ENCODE results near the gene APOL2.
"Not testable (repeated sequence)": the region's sequence is repeated elsewhere in the genome, so short reads cannot be mapped to it uniquely, and the experiment has no call there.

The APOL2 gene

DNA sequence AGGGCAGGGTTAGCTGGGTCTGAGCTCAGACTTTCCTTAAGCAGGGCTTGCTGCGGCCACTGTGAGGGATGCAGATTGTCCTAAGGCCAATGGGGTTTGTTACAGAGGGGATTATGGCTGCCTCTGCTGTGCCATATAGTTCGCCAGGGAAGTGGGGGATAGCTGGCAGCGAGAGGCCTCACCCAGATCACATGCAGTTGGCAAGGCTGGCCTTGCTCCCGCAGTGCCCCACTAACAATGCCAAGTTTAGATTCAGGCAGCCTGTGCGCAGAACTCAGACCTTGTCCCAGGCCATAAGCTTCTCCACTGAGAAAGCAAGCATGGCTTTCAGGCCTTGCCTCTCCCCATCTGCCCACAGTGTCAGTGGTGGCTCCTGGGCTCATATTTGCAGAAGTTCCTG lies 4.7 kb upstream of the APOL2 start:
- DNase-seq (ENCODE audit: low spot score): no peak

DNA sequence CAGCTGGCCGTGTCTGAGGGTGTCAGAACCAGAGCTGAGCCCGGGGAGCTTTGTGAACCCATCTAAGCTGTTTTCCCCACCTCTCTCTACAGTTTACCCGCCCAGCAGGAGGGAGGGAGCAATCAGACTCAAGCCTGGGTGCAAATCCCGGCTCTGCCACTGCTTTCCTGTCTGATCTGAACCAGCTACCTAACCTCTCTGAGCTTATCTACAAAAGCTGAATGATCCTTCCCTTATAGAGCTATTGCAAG lies 252 bp downstream of the APOL2 start:
- DNase-seq (ENCODE audit: low spot score): no peak

DNA sequence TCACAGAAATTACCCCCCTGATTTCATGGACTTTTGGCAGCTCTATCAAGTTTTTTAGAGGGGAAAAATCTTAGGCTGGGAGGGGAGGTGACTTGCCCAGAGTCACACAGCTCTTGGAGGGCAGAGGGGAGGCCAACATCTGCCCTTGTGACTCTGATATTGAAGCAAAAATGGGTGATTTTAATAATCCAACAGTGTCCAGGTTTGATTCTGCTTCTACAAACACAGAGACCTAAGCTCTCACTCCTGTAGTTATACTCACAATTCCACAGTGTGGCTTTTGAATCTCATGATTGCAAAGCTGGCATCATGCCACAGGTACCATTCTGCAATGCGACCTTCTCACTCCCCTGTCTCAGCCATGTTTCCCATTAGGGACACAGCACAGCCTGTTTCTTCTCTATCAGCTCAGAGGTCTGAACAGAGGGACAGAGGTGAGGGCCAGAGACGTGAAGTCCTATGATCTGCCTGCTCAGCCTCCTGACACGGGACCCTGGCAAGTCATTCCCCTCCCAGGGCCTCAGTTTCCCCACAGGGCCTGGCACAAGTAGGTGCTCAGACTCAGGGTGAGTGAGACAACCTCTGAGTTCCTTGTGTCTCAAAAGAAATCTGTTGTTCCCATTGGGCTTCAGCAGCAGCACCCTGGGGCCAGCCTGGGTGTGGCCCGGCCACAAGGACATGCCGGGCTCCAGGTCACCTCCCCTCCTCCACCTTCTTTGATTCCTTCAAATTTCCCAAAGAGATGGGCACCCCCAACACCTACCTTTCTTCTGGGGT lies 766 bp downstream of the APOL2 start:
- DNase-seq (ENCODE audit: low spot score): no peak

- DNase-seq (ENCODE audit: low spot score): no peak
These were observed 1.6 kb downstream of the APOL2 start for GRCh38 chr22:36237462-36238372.

DNA sequence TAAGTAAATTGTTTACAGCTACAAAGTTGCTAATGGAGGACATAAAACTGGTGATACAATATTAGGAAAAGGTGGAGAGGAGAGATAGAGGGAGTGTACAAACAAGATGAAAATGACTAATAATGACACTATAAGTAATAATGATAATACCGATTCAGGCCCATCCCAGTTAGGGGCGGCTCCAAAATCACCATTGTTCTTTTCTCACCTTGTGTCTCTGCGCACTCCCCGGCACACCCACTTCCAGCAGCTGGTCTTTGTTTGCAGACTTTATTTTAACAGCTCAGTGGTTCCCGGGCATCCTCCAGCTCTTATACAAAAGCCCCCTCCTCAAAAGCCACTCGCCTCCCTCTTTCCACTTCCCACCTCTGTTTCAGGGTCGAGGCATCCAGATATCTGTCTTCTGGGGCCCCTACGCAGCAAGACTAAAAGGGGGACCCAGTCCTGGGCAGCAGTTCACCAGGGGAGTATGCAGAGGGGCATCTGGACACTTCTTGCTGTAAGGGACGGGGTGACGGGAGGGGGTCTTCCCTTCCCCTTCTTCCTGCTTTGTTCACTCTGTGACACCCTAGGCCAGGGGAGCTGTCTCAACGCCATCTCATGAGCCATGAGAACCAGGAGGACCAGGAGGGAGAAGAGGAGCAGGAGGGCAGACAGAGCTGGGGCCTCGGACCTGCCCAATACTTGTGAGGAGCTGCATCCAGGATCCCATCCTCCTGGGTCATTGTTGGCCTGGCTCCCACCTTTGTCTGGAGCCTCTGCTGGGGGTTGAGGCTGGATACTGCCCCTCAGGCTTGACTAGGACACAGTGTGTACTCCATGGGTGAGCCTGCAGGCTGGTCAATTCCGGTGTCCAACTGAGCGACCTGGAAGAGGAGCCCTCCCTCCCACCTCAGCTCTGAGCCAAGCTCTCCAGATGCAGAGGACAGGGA lies 2.7 kb downstream of the APOL2 start:
- DNase-seq (ENCODE audit: low spot score): no peak

GRCh38 chr22:36235585-36235984 lies 3.7 kb downstream of the APOL2 start:
- no peak for DNase-seq (ENCODE audit: low spot score)

- no peak for DNase-seq (ENCODE audit: low spot score)
These were observed 4.4 kb downstream of the APOL2 start for GRCh38 chr22:36234919-36235318.

DNA sequence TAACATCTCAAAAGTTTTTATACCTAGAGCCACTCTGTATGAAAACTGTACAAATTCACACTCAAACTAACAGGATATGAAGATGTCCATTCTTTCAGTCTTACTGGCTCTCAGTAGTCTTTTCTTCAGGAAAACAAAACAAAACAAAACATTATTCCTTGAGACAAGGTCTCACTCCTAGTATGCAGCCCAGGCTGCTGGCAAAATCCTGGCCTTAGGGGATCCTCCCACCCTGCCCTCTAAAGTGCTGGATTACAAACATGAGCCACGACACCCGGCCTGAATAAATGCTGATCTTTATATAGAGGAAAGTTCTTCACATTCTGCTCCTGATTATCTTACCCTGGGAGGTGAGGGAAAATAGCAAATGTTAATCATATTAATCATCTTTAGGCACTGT lies 5.1 kb downstream of the APOL2 start:
- DNase-seq (ENCODE audit: low spot score): no peak

- DNase-seq (ENCODE audit: low spot score): no peak
These were observed 5.5 kb downstream of the APOL2 start for GRCh38 chr22:36233796-36234195.

DNA sequence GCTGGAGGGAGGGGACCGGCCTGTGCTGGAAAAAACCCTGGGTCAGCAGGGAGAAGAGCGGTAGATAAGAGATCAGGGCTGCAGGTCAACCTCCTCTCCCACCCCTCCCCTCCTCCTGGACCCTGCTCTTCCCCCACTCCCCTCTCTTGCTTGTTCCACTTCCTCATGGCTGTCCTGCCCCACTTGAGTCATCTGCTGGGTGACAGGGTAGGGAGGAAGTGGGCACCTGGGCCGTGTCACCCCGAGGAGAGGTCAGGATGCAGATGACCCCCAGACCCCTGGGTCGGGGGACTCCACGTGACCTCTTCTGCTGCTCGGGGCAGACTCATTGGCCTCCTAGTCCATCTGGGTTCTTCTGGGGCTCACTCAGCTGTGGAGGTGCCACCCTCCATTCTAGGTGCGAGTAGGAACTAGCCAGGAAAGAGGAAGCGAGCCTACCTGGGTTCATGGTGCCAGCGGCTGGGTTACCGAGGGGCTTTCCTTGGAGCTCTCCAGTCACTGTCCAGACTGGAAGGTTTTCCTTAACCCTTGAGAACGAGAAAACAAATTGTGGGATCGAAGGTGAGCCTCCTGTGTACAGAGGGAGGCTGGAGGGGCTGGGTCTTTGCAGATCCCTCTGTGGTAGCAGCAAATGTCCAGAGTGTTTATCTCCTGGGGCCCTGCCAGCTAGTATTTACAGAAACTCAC lies 6.5 kb downstream of the APOL2 start:
- no peak for DNase-seq (ENCODE audit: low spot score)

- DNase-seq (ENCODE audit: low spot score): not testable (repeated sequence)
These were observed 8.3 kb downstream of the APOL2 start for GRCh38 chr22:36231051-36231450.

DNA sequence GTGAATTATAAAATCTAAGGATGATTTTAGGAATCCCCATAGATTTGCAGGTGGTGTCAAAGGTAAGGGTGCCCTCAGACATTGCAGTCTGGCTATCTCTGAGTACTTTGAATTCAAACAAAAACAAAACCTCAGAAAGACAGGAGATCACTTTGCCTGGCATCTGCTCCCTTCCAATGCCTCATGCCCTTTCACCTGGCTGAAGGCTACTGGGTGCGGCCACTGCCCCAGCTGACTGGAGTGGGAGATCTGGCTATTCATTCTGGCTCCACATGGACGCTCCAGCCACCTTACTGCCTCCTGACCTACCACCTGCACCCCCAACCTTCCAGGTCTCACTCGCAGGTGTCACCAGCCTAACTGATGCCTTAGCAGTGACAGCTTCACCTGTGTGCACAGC lies 9.7 kb downstream of the APOL2 start:
- DNase-seq (ENCODE audit: low spot score): not testable (repeated sequence)

GRCh38 chr22:36228944-36229343 lies 10.4 kb downstream of the APOL2 start:
- no peak for DNase-seq (ENCODE audit: low spot score)

DNA sequence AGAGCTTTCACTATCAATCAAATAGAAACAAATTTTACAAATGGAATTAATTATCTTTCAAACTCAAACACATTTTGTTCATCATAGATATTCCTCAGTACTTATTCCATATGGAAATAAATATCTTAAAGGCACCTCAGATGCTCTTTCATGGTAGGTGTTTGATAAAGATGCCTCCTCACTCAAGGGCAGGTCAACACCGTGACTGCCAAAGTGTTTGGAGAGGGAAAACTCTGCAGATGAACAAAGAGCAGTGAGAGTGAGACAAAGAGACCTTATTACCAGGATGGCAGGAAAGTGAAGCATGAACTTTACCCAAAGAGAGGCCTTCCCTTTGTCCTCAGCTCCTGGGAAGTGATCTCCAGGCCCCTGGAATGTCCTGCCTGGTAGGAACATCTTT lies 11.0 kb downstream of the APOL2 start:
- DNase-seq (ENCODE audit: low spot score): not testable (repeated sequence)

- DNase-seq (ENCODE audit: low spot score): no peak
These were observed 11.5 kb downstream of the APOL2 start for GRCh38 chr22:36227806-36228205.

DNA sequence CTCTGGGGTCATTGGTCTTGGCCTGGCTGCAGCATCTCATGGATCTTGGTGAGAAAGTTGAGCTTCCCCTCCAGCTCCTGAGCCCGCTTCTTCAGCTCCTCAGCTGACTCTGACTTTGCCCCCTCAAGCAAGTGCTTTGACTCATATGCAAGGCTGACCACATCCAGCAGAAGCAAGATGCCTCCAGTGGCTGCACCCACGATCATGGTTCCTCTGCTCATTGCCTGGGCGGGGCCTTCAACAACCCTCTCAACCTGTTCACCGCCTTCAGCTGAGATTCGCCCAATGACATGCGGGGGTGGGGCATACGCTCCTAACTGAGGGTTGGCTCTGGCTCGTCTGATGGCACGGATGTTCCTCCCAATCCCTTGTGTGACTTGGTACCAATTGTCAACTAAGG lies 11.9 kb downstream of the APOL2 start:
- no peak for DNase-seq (ENCODE audit: low spot score)

DNA sequence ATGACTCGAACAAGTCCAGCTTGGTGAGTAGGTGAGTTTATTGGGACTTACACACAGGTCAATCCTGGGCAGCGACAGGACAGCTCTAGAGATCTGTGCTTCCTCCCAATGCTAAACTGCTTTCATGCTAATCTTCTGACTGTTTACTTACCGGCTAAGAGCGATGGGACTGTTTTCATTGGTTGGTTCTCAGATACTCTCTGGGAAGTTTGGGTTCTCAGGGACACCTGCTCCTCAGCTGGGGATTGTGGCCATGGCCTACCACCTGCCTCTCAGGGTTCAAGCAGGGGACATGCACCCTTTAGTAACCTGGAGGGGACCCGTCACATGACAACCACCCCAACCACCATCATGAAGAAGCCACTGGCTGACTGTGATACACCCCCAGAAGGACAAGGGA lies 13.1 kb downstream of the APOL2 start:
- DNase-seq (ENCODE audit: low spot score): no peak

- no peak for DNase-seq (ENCODE audit: low spot score)
These were observed 13.9 kb downstream of the APOL2 start for GRCh38 chr22:36225333-36225922.

DNA sequence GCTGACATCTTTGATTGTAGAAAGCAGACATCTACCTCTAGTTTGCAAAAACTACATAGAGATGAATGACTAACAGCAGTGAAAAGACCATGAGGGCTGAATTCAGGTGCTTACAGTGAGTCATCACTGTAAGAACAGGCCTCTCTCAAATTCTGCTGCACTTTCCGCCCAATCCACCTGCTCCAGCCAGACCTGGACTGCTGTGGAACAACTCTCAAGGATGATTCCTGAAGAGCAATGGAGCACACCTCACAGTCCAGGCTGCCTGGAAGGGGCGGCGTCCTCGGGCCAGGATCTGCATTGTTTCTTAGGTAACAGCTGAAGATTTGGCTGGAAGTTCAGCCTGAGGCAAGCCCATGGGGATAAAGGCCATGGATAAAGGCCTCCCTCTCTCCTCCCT lies 15.1 kb downstream of the APOL2 start:
- no peak for DNase-seq (ENCODE audit: low spot score)

DNA sequence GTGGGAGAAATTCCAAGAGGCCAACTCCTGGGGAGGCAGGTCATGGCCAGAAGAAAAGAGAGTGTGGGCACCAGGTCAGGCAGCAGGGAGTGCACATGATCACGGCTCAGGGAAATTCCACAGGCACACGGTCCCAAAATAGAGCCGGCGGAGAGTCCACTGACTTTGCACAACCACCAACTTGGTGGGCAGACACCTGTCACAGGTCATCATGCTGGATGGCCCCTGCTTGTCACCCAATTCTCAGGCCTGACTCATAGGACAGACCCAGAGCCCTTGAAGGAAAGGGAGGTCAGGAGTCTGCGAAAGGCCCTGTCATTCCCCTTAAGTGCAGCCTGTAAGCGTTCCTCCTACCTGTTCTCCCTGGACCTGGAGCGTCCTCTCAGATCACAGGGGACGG lies 15.8 kb downstream of the APOL2 start:
- no peak for DNase-seq (ENCODE audit: low spot score)

GRCh38 chr22:36222887-36223450 lies 16.4 kb downstream of the APOL2 start:
- DNase-seq (ENCODE audit: low spot score): no peak
